NCI-H524 (cell line): ENCODE measurements around the gene CADPS.

Source experiments
- DNase-seq, 2 experiments: peaks; one replicate each; lab custom pipeline; 2025; lab: John Stamatoyannopoulos, UW

Gene CADPS

GRCh38 chr3:62812631-62813030, 62.6 kb downstream of the CADPS start:
- no peak for DNase-seq

GRCh38 chr3:62811119-62811518, 64.1 kb downstream of the CADPS start:
- DNase-seq: no peak

GRCh38 chr3:62809369-62809768, 65.8 kb downstream of the CADPS start:
- no peak for DNase-seq

- peak in 1 of 2 experiments; percentile 47 for DNase-seq
Measured at GRCh38 chr3:62805580-62806277, 69.5 kb downstream of the CADPS start.

- no peak for DNase-seq
Measured at GRCh38 chr3:62805106-62805505, 70.1 kb downstream of the CADPS start.

- DNase-seq: peak in 1 of 2 experiments; percentile 32
Measured at GRCh38 chr3:62803276-62803675, 71.9 kb downstream of the CADPS start.

- DNase-seq: no peak
Measured at GRCh38 chr3:62798000-62798399, 77.2 kb downstream of the CADPS start.

- DNase-seq: no peak
Measured at GRCh38 chr3:62797132-62797531, 78.1 kb downstream of the CADPS start.

- DNase-seq: no peak
Measured at GRCh38 chr3:62795978-62796657, 79.1 kb downstream of the CADPS start.

- no peak for DNase-seq
Measured at GRCh38 chr3:62793946-62794345, 81.3 kb downstream of the CADPS start.

- DNase-seq: no peak
Measured at GRCh38 chr3:62785384-62785783, 89.8 kb downstream of the CADPS start.

GRCh38 chr3:62781121-62781520, 94.1 kb downstream of the CADPS start:
- DNase-seq: no peak

- DNase-seq: no peak
Measured at GRCh38 chr3:62777674-62778073, 97.5 kb downstream of the CADPS start.

- DNase-seq: no peak
Measured at GRCh38 chr3:62777130-62777529, 98.1 kb downstream of the CADPS start.

- DNase-seq: no peak
Measured at GRCh38 chr3:62774221-62774620, 101.0 kb downstream of the CADPS start.

- DNase-seq: no peak
Measured at GRCh38 chr3:62771331-62772072, 103.7 kb downstream of the CADPS start.

GRCh38 chr3:62768896-62769295, 106.3 kb downstream of the CADPS start:
- no peak for DNase-seq

- peak; percentile 34 to 58 for DNase-seq
Measured at GRCh38 chr3:62761711-62762110, 113.5 kb downstream of the CADPS start.

GRCh38 chr3:62761311-62761710, 113.9 kb downstream of the CADPS start:
- DNase-seq: no peak

- no peak for DNase-seq
Measured at GRCh38 chr3:62758296-62759066, 116.7 kb downstream of the CADPS start.

GRCh38 chr3:62757045-62757444, 118.2 kb downstream of the CADPS start:
- DNase-seq: peak in 1 of 2 experiments; percentile 26

GRCh38 chr3:62755285-62755684, 119.9 kb downstream of the CADPS start:
- peak in 1 of 2 experiments; percentile 32 for DNase-seq
